ENCODE results near the gene ANXA1.

Gene ANXA1

DNA sequence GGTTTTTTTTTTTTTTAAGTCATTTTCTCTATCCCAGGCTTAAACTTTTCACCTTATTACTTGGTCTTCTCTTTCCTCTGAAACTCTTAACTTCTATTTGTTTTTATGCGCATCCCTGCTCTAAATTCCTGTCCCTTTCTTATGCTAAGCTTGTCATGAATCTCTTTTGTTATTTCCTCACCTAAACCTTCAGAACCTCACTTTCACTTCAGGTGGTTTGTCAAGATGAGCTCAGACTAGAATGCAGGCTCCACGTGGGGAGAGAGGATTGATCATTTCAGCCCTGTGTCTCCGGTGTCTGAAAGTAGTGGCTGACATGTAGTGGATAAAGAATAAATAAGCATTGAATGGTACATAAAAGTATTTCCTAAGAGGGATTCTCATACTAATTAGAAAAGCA lies 63.6 kb downstream of the ANXA1 start:
- no peak for DNase-seq

DNA sequence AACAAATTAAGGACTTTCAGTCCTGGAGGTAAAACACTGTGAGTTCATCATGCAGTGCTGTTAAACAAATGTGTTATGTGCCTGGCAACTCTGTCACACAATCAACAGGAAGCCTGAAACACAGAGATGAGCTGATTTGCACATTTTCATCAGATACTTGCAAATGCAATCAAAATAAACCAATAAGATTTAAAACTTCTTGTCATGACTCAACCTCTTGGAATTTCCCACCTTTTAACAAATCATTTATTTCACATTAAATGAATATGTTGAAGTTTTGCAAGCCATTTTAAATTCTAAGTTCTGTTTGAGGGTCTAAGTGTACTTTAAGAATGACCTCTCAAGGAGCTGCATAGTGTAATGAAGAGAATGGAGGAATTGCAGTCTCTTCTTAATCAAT lies 64.4 kb downstream of the ANXA1 start:
- DNase-seq = no peak

Data from SHP77 (cell line).